ENCODE measurements around the gene HSPA5.
"Not testable (repeated sequence)": the region's sequence is repeated elsewhere in the genome, so short reads cannot be mapped to it uniquely, and the experiment has no call there.

Gene HSPA5

DNA sequence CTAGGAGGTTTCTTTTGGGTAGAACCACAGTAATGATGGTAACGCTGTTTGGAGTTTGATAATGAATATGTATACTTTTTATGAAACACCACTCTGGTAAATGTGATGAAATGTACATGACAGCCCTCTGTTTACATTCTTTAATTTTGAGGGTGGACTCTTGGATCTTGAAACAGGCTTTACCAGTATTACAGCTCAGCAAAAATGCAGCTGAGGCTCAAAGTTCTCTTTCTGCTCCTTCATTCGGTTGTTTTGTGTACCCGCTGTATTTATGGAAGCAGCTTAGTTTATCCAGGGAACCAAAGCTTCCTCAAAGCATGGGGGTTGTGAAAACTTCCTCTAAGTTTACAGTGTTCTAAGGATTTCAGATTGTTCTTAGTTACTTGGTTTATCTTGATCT, 31.6 kb upstream of the HSPA5 start:
- H3K27me3 ChIP-seq (ENCODE audit: insufficient read depth, low read depth, severe bottlenecking), result no peaks in the 10 kb centered on the region
- DNase-seq, result no peak
- H3K9me3 ChIP-seq (ENCODE audit: severe bottlenecking), result no peaks in the 10 kb centered on the region
- no peak overlapping the region for H3K4me3 ChIP-seq (ENCODE audit: low read depth, low read length)
- H3K36me3 ChIP-seq, result peaks cover 20% of the 10 kb centered on the region
- H3K27ac ChIP-seq, result no peak overlapping the region
- TF ChIP-seq, protein P1, sequence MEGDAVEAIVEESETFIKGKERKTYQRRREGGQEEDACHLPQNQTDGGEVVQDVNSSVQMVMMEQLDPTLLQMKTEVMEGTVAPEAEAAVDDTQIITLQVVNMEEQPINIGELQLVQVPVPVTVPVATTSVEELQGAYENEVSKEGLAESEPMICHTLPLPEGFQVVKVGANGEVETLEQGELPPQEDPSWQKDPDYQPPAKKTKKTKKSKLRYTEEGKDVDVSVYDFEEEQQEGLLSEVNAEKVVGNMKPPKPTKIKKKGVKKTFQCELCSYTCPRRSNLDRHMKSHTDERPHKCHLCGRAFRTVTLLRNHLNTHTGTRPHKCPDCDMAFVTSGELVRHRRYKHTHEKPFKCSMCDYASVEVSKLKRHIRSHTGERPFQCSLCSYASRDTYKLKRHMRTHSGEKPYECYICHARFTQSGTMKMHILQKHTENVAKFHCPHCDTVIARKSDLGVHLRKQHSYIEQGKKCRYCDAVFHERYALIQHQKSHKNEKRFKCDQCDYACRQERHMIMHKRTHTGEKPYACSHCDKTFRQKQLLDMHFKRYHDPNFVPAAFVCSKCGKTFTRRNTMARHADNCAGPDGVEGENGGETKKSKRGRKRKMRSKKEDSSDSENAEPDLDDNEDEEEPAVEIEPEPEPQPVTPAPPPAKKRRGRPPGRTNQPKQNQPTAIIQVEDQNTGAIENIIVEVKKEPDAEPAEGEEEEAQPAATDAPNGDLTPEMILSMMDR (IDR thresholded peaks at IDR 0.05; ENCODE audit: low read depth, low read length), result no peak

DNA sequence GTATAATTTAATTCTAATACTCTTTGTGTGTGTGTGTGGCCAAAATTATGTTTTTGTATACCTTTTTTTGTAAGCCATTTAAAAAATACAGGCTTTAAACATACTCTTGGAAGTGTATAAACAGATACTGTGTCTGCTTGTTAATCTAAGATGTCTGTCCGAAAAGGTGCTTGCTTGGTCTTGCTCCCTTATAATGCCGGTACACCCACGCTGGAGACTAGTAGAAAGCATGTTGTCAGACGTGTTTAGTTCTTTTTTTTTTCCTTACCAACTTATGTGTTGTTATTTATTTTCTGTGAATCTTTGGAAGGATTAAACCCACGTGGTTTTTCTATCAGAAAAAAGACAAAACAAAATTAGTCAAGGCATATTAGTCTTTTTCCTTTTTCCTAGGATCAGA, 29.9 kb upstream of the HSPA5 start:
- peaks cover 32% of the 10 kb centered on the region for H3K36me3 ChIP-seq
- no peak overlapping the region for H3K4me3 ChIP-seq (ENCODE audit: low read depth, low read length)
- H3K27ac ChIP-seq, result no peak overlapping the region
- no peaks in the 10 kb centered on the region for H3K27me3 ChIP-seq (ENCODE audit: insufficient read depth, low read depth, severe bottlenecking)
- H3K9me3 ChIP-seq (ENCODE audit: severe bottlenecking), result no peaks in the 10 kb centered on the region
- TF ChIP-seq, protein P1 (IDR thresholded peaks at IDR 0.05; ENCODE audit: low read depth, low read length), result no peak
- DNase-seq, result no peak

DNA sequence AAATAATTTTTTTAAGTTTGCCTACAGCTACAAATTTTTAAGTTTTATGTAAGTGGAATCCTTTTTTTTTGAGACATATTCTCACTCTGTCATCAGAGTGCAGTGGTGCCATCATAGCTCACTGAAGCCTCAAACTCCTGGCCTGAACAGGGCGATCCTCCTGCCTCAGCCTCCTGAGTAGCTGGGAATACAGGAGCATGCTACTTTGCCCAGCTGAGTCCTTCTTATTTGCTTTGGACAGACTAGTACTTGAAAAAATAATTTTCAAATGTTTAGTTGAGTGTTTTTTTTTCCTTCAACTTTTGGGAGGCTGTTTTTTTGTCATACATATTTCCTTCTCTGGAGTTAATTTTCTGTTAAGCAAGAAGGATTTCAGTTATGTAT, 27.9 kb upstream of the HSPA5 start:
- DNase-seq, result no peak
- no peak overlapping the region for H3K4me3 ChIP-seq (ENCODE audit: low read depth, low read length)
- H3K27ac ChIP-seq, result no peak overlapping the region
- H3K36me3 ChIP-seq, result peaks cover 44% of the 10 kb centered on the region
- TF ChIP-seq, protein P1 (IDR thresholded peaks at IDR 0.05; ENCODE audit: low read depth, low read length), result no peak
- H3K9me3 ChIP-seq (ENCODE audit: severe bottlenecking), result no peaks in the 10 kb centered on the region
- no peaks in the 10 kb centered on the region for H3K27me3 ChIP-seq (ENCODE audit: insufficient read depth, low read depth, severe bottlenecking)

DNA sequence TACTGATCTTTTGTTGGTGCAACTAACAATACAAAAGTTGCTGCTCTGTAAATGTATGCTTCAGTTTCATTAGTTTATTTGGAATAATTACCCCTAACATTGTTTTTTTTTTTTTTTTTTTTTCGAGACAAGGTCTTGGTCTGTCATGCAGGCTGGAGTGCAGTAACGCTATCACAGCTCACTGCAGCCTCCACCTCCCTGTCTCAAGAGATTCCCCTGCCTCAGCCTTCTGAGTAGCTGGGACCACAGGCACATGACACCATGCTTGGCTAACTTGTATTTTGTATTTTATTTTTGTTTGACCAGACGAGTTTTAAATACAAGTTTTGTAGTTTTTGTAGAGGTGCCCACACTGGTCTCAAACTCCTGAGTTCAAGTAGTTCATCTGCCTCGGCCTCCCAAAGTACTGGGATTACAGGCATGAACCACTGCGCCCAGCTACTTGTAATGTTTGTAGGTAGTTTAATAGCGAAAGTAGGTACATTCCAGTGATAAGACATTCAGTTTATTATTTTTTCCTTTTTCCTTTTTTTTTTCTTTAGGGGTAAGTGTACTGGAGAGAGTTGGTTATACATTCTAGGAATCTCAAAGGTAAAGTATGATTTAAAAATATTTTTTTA, 27.4 kb upstream of the HSPA5 start:
- Histone ChIP-seq H3K27ac (no peak overlapping the region), H3K4me3 (ENCODE audit: low read depth, low read length) (no peak overlapping the region), H3K36me3 (peaks cover 49% of the 10 kb centered on the region), H3K9me3 (ENCODE audit: severe bottlenecking) (no peaks in the 10 kb centered on the region), H3K27me3 (ENCODE audit: insufficient read depth, low read depth, severe bottlenecking) (no peaks in the 10 kb centered on the region)
- TF ChIP-seq, protein P1 (IDR thresholded peaks at IDR 0.05; ENCODE audit: low read depth, low read length), result no peak
- DNase-seq, result no peak

DNA sequence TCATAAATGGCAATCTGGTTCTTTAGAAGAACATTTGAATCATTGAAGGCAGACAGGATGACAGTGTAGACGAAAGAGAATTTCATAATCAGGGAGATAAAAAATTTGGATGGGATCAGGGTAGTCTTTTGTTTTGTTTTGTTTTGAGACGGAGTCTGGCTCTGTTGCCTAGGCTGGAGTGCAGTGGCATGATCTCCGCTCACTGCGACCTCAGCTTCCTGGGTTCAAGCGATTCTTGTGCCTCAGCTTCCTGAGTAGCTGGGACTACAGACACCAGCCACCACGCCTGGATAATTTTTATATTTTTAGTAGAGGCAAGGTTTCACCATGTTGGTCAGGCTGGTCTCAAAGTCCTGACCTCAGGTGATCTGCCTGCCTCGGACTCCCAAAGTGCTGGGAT, 22.9 kb upstream of the HSPA5 start:
- H3K4me3 ChIP-seq (ENCODE audit: low read depth, low read length); H3K9me3 ChIP-seq (ENCODE audit: severe bottlenecking); H3K27me3 ChIP-seq (ENCODE audit: insufficient read depth, low read depth, severe bottlenecking); H3K27ac ChIP-seq; DNase-seq: not testable (repeated sequence)
- H3K36me3 ChIP-seq, result peaks cover 35% of the 10 kb centered on the region

DNA sequence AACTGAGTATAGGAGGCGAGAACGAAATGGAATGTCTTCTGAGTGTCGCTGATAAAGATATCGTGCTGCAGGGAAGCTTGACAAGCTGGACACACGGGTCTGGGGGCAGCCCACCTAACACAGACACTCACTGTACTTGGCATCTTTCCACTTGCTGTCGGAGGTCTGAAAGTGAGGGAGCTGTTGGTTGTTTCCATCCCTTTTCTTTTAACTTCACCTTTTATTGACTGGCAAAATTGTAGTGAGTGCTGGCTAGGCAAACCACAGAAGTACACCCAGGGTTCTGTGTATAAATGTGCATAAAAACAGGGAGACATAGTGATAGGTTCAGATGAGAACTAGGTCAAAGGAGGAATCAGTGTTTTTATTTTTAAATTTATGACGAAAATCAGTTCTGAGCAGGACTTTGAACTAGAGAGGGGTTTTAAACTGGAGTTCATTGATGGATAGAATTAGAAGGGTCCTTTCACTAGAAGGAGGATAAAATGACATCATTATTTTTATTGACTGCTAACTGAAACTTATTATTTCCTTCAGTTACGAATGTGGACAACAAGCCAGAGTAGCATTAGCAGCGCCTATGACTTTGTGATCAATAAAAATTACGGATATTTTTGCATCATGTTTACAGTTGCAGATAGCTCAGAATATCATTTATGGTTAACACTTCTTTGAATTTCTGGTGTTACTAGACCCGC, 21.3 kb upstream of the HSPA5 start:
- TF ChIP-seq, protein P1 (IDR thresholded peaks at IDR 0.05; ENCODE audit: low read depth, low read length), result no peak
- Histone ChIP-seq H3K4me3 (ENCODE audit: low read depth, low read length) (peak overlapping the region; percentile 96), H3K9me3 (ENCODE audit: severe bottlenecking) (no peaks in the 10 kb centered on the region), H3K36me3 (peaks cover 34% of the 10 kb centered on the region), H3K27me3 (ENCODE audit: insufficient read depth, low read depth, severe bottlenecking) (no peaks in the 10 kb centered on the region), H3K27ac (peak overlapping the region; percentile 82)
- DNase-seq, result no peak

Data from WERI-Rb-1 (cell line).